BJ (cell line): ENCODE results near the gene PLD6. TPM values are rescaled to one million over a fixed set of nuclear protein-coding genes. Genes with fewer than 3 reads are reported as not detected.
A peak's percentile ranks its signal among the peaks of the same experiment; 100 is the strongest.

Source experiments
- CTCF ChIA-PET: fragments of 350-600 bp; formaldehyde crosslinking; extraction: SDS; loops from one replicate; lab custom pipeline; 2021; ENCODE audit warnings: antibody characterized with exemption, inconsistent platforms; lab: Yijun Ruan, JAX
- POLR2A ChIA-PET: fragments of 300-600 bp; sonication (Branson Sonifier 250); formaldehyde crosslinking; extraction: SDS; loops from one replicate; lab custom pipeline; 2021; ENCODE audit warnings: antibody characterized with exemption; lab: Charles Lee
- DNase-seq: peaks from one replicate; pipeline ENCODE4 v3.0.0-alpha.2; 2011; ENCODE audit warnings: low read depth
- H3K27me3 ChIP-seq: 2 replicates; pipeline ENCODE4 v1.6.0; 2011; ENCODE audit warnings: low read length; ENCODE audit not compliant: control insufficient read depth, insufficient read depth
- H3K36me3 ChIP-seq: 2 replicates; pipeline ENCODE4 v1.5.1; 2011; ENCODE audit warnings: low read length; ENCODE audit not compliant: control insufficient read depth, insufficient read depth
- H3K4me3 ChIP-seq: 2 replicates; pipeline ENCODE4 v1.5.1; 2011; ENCODE audit warnings: low read depth, mild to moderate bottlenecking, control low read depth, low read length
- CTCF ChIP-seq: IDR thresholded peaks from 2 replicates; pipeline ENCODE4 v1.5.1; 2011; ENCODE audit warnings: low read depth, mild to moderate bottlenecking, control low read depth, inconsistent platforms, low read length, moderate library complexity; ENCODE audit not compliant: insufficient read depth
- polyA plus RNA-seq: library from polyadenylated mRNA; depleted of rRNA; stranded (reverse); fragments of >200 nt; gene quantifications from 2 replicates; pipeline ENCODE4 v1.2.3, GENCODE V29; 2011; rRNA removed
- small RNA-seq: library from RNA; depleted of rRNA; stranded (forward); fragments of <200 nt; gene quantifications from one replicate; pipeline ENCODE3, GENCODE V24; 2012; ENCODE audit warnings: low replicate concordance, low read depth; ENCODE audit not compliant: insufficient read length

PLD6 gene
- polyA plus RNA-seq, 1 experiment: 1.5 TPM

DNA sequence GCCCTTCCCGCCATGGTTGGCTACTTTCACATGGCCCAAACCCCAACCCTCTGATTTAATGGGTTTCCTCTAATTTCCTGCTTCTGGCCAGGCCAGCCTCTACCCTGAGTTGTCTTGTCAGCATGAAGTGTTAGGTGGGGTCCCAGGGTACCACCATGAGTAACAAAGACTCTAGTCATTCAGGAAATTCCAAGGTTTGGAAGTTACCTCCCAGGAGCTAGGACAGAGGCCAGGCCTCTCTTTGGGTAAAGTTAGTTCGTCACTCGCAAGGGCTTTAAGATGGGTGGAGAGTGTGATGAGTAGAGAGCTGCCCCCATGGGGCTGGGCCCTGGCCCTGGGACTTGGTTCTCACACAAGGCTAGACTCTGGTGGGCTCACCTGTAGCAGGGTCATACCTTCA is 54.6 kb downstream of the PLD6 start:
- Histone ChIP-seq H3K36me3 (peaks cover 39% of the 10 kb centered on the region), H3K4me3 (no peak overlapping the region), H3K27me3 (no peaks in the 10 kb centered on the region)
- no peak for TF ChIP-seq CTCF
- ChIA-PET POLR2A (no interaction called here), CTCF (interaction anchor here (0.6 to 1.1 kb wide), 2 partner anchors 10 to 37 kb away, joined by 3 to 4 read pairs; no protein-coding TSS in a partner anchor)
- peak; percentile 2 for DNase-seq

DNA sequence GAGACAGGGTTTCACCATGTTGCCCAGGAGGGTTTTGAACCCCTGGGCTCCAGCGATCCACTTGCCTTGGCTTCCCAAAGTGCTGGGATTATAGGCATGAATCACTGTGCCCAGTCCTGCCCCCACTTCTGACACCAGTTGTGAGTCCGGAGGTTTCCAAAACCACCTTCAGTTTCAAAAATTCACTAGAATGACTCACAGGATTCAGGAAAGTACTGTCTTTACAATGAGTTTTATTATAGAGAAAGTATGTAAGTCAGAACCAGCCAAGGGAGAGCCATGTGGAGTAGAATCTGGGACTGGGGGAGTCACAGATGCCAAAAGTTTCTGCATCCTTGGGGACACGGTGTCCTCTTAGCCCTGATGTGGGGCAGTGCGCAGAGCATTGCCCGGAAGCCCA is 55.1 kb downstream of the PLD6 start:
- TF ChIP-seq CTCF: no peak
- Histone ChIP-seq H3K27me3 (no peaks in the 10 kb centered on the region), H3K36me3 (peaks cover 41% of the 10 kb centered on the region), H3K4me3 (no peak overlapping the region)
- ChIA-PET POLR2A (no interaction called here), CTCF (interaction anchor here (0.8 kb wide), 1 partner anchor 10 kb away, joined by 3 read pairs; no protein-coding TSS in a partner anchor)
- peak; percentile 79 for DNase-seq

Small RNA genes within 50 kb of the gene (small RNA-seq; reads per million reads assigned to genes)
- not detected for gene RNU6-767P

Other genes with a start within 250 kb of the PLD6 start
- gene TNFRSF13B, start 234.2 kb downstream of the PLD6 start, polyA plus RNA-seq: not detected in 2 replicates
- 149 and 154 TPM in 2 replicates for gene MPRIP, start 163.9 kb downstream of the PLD6 start, polyA plus RNA-seq
- 12.4 and 15.4 TPM in 2 replicates for gene FLCN, start 30.8 kb upstream of the PLD6 start, polyA plus RNA-seq
- gene COPS3, start 74.9 kb upstream of the PLD6 start, polyA plus RNA-seq: 73.3 and 97.2 TPM in 2 replicates
- 0.93 and 1.2 TPM in 2 replicates for gene NT5M, start 97.0 kb upstream of the PLD6 start, polyA plus RNA-seq